NOMO-1 (cell line): ENCODE results near the gene RNU1-3.
"Not testable (repeated sequence)": the region's sequence is repeated elsewhere in the genome, so short reads cannot be mapped to it uniquely, and the experiment has no call there.

Source experiments
- DNase-seq, 2 experiments: peaks; one replicate each; lab custom pipeline; 2025; ENCODE audit not compliant: unreplicated experiment in 2 of 2; lab: John Stamatoyannopoulos, UW

Gene RNU1-3

DNA sequence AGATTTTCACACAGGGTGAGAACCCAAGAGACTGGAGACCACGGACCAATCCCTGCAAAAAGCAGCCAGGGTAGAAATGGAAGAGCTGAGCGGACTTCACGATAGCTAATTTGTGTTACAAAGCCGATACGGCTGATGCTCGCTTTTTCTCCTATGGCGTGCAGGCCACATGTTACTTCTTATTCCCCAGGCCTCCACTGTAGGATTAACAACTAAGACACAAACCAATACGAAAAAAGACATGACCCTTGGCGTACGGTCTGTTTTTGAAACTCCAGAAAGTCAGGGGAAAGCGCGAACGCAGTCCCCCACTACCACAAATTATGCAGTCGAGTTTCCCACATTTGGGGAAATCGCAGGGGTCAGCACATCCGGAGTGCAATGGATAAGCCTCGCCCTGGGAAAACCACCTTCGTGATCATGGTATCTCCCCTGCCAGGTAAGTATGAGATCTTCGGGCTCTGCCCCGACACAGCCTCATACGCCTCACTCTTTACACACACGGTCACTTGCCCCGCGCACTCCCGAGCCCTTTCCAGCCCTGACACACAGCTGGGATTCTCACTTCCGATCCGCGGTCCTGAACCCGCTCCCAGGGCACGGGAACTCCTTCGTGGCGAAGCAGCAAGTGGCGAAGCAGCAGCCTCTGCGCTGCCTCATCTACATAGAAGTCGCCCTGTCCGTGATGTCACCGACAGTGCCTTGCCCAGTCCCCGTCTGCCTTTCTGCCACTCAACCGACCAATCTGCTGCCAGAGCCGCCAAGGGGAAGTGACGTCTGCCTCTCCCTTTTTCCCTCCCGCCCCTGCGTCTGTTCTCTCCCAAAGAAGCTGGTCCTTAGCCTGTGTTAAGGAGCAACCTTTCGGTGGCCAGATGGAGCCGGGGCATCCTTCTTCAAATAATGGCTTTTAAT lies at the start of gene RNU1-3:
Gene RNU1-3 (minus strand): TSS at position 447 of the 912 bp plus-strand sequence.
- DNase-seq = not testable (repeated sequence)

DNA sequence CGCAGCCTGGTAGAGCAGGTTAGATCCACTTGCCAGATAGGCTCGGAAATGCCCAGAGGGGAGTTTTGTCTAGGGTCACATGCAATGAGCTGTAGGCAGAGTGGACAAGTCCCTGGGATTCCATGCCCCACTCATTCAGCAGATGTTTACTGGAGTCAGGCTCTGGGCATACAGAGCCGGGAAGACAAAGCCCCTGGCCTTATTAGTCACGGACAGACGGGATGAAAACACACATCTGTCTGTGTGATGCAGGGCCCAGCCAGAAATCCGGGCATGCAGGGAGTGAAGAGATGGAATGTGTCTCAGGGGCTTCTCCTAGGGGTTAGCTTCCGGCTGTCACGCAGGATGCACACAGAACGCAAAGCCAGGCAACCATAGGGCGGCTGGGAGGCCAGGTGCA lies 46.7 kb upstream of the RNU1-3 start:
- not testable (repeated sequence) for DNase-seq

DNA sequence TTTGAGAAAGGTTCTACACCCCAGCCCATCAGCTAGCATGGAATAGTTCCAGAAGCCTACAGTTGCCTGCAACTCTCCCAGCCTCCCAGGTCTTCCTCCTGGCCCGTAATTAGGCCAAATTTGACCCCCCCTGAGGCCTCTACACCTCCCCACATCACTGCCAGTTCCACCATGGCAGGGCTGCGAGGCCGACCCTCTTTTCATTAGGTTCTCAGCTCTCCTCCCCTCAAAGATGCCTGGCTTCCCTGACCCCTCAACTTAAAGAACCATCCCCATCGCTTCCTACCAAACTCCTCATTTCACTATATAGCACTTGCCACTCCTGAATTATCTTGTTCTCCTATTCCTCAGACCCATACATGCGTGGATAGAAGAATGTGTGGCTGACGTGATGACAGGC lies 46.2 kb upstream of the RNU1-3 start:
- DNase-seq = not testable (repeated sequence)

DNA sequence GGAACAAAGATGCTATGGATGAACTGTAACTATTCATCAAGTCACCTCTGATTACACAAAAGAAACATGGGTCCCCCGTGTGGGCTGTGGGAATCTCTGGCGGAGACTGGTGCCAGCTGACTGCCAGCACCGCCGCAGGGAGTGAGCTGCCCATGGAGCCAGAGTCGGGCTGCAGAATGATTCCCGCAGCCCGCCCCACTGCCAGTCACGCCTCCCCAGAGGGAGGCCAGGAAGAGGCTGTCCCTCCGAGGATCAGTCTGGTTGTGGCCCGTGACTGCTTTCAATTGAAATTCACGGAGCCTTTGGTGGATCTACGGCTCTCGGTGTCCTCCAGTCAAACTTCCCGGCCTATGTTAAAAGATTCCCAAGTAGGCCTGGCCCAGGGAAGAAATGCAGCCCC lies 45.8 kb upstream of the RNU1-3 start:
- DNase-seq = not testable (repeated sequence)

DNA sequence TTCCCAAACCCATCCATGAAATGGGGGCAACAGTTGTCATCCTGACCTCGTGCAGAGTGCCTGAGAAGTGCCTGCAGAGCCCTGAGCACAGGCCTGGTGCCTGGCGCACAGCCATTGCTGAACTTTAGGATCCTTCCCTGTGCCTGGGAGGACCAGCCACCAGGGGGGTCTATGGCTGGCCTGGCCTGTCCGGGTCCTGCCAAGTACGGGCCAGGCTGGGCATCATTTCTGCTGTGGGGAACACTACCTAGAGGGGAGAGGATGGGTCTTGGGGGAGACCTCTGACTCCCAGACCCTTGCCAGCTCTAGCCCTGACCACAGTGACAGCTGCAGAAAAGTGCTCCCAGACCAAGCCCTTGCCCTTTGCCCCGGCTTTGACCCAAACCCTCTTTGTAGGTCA lies 45.4 kb upstream of the RNU1-3 start:
- not testable (repeated sequence) for DNase-seq

DNA sequence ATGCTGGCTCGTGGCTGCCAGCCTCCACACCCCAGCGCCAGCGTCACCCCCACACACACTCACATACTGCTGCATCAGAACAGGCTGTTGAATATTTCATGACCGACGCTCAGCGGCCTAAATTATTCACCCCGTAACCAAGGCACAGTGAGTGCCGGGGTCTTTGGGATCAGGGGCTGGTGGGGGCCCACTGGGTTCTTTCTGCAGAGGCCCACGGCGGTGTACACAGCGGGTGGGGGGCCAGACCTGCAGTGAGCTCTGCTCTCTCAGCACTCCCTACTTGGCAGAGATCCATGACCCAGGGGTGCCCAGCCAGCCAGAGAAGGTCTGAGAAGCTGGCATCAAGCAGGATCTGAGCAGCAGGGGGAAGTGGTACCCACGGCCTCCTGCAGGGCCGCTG lies 43.9 kb upstream of the RNU1-3 start:
- DNase-seq = not testable (repeated sequence)

DNA sequence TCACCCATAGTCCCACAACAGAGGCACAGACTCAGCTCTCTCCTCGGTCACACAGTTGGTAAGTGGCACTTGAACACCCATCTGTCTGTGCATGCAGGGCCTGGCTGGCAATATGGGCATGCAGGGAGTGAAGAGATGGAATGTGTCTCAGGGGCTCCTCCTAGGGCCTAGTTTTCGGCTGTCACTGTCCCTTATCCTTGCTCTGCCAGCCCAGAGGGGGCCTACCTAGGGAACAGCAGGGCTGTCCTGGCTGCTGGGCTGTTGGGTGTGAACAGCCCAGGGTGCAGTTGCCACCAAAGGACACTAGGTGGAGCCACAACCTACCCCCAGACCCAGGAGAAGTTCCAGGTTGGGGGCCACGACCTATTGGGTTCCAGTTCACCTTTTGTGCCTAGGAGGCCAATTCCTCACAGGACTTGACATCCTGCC lies 42.9 kb upstream of the RNU1-3 start:
- DNase-seq = not testable (repeated sequence)

DNA sequence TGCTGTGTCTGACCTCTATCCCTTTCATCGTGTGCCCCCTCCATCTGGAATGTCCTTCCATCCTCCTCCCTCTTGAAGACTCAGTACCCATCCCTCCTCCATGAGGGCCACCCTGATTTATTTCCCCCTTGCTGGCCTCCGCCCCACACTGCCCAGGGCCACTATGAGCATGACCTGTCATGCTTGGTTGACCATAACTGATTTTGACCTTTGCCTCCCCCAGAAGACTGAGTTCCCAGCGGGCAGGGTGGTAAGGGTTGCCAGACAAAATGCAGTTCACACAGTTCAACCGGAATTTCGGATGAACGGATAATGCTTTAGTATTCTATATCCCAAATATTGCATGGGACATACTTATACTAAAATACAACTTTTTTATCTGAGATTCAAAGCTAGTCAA lies 42.0 kb upstream of the RNU1-3 start:
- DNase-seq = not testable (repeated sequence)

DNA sequence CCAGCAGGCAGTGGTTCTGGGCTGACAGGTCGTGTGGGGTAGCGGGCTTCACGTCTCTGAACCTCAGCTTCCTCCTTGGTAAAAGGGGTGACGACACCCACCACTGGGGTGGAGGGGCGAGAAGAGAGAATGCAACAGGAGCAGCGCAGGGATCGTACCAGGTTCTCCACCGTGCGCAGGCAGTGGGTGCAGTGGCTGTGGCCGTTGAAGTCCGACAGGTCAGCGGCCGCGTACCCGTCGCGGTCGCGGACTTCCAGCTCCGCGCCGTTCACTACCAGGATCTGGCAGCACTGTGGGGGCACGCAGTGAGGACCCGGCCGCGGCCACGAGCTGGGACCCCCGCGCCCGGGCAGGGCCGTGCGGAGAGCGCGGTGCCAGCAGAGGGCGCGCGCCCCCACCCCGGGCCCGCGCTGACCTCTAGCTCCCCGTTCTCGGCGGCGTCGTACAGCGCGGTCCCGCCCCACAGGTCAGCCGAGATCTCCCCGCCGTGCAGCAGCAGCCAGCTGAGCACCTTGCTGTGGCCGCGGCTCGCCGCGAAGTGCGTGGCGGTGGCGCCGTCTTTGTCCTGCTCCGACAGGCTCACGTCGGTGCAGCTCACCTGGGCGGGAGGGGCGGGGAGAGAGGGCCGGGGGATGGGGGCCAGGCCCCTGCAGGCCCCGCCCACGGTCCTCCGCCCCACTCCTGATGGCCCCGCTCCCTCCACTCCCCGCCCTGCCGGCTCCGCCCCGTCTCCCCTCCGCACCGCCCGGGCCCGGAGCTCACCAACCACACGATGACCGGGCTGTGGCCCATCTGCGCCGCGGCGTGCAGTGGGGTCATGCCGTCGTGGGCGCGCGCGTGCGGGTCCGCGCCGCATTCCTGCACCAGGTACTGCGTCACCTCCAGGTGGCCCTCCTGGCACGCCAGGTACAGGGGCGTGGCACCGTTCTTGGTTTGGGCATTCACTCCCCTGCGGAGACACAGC lies 40.7 kb upstream of the RNU1-3 start:
- not testable (repeated sequence) for DNase-seq

DNA sequence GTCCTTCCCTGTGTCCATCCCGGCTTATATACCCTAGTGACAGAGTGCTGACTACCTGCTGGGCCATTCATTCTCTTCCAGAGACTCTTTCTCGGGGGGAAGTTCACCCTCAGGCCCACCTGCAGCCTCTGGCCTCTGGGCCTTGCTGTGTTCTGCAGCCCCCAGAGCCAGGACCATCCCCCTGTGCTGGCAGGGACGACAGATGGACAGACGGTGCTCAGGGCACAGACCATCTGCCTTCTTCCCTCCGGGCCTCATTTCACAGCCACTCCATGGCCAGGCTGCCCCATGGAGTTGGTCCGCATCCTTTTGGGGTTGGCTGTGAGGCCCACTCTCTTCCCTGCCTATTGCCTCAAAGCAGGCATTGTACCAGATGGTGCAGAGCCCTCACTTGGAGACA lies 39.6 kb upstream of the RNU1-3 start:
- not testable (repeated sequence) for DNase-seq

DNA sequence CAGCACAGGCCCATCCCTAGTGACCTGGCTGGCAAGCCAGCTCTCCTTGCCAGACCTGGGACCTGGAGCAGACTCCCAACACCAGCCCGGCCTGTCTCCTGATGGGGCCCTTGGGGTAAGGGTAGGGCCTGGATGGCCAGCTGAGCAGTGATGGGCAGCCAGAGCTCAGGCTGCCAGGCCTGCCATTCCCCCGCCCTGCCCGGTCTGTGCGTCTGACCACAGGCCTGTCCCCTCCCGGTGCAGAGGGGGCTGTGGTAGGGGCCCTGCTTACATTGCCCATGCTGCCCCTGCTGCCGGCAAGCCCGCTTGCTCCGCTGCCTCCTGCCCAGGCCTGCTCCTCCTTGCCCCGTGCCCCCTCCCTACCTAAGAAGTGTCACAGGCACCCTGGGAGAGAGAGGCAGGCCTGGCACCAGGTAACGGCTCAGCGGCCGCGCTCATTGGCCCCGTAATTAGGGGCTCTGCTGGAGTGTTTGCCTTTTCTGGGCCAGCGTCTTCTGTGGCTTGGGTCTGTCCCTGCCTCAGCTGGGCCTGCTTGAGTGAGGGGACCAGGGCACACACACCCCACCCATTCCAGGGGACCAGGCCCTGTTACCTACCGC lies 37.9 kb upstream of the RNU1-3 start:
- DNase-seq = not testable (repeated sequence)

DNA sequence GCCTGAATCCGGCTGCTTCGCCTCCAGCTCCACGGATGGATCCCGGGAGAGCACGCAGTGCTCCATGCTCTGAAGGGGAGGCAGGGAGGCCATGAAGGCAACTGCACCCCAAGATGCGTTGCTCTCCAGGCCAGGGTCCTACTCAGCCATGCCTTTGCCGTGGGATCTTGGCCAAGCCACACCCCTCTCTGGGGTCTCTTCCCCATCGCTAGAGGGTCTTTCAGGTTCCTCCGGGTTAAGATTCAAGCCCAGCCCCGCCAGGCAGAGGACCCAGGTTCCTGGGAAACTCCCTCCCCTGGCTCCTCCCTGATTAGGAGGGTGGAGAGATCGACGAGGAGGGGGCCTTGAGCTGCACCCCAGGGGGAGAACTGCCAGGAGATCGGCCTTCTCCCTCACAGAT lies 37.3 kb upstream of the RNU1-3 start:
- not testable (repeated sequence) for DNase-seq

DNA sequence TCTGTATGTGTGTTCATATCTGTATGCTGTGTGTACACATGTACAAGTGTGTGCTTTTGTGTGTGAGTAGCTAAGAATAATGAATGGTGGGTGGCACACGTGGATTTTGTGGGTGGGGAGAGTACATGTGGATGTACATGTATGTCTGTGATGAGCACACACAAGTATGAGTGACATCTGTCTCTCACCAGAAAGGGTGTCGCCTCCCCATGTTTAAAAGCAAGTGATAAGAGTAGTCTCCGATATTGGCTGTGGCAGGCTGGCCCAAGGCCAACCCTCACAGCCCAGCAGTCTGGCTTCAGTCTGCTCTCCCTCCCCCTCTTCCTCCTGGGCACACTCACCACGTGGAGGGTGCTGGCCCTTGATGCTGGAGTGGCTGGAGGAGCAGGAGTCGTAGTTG lies 36.9 kb upstream of the RNU1-3 start:
- not testable (repeated sequence) for DNase-seq

DNA sequence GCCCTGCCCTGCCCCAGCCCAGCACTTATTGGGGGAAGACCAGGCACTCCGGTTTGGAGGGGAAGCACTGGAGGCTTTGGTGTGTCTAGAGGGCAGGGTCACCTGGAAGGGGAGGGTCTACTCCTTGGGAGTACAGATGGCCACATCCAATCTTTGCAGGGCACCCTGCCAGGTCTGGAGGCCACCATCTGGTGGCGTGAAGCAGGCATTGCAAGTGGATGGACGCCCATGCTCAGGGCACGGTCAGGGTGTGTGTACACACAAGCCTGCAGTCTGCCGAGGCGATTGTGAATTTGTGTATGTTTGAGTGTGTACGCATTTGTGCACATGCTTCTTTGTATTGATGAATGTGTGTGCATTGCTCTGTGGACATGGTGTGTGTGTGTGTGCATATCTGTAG lies 36.4 kb upstream of the RNU1-3 start:
- DNase-seq = not testable (repeated sequence)

DNA sequence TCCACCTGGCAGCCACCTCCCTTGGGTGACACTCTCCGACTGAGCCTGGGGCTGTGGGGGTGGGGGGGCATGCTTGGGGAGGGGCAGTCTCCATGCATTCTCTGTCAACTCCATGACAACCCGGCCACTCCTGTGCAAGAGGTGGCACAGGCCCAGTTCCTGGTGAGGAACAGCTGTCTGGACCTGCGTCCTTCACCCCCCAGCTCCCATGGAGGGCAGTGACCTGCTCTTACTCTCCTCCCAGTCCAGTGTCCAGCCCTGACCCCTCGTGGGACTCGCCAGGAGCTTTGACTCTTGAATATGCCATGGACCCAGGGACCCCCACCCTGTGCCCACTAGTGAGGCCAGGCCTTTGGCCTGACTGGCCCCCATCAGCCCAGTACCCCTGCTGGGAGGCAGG lies 35.5 kb upstream of the RNU1-3 start:
- not testable (repeated sequence) for DNase-seq

DNA sequence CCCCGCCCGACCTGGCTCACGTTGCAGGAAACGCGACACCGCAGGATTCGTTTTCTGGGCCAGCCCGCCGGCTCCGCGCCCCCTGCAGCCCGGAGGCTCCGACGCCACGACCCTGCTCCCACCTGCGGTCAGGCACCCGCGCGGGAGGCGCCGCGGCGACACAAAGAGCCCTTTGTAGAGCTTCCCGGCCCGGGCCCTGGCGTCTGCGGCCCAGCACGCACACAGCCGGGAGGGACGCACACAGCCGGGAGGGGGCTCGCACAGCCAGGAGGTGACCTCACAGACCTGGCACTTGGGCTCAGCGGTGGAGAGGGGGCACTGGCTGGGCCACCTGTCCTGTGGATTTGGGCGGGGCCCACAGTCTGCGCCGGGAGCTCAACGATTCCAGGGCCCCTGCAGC lies 34.4 kb upstream of the RNU1-3 start:
- DNase-seq = not testable (repeated sequence)

DNA sequence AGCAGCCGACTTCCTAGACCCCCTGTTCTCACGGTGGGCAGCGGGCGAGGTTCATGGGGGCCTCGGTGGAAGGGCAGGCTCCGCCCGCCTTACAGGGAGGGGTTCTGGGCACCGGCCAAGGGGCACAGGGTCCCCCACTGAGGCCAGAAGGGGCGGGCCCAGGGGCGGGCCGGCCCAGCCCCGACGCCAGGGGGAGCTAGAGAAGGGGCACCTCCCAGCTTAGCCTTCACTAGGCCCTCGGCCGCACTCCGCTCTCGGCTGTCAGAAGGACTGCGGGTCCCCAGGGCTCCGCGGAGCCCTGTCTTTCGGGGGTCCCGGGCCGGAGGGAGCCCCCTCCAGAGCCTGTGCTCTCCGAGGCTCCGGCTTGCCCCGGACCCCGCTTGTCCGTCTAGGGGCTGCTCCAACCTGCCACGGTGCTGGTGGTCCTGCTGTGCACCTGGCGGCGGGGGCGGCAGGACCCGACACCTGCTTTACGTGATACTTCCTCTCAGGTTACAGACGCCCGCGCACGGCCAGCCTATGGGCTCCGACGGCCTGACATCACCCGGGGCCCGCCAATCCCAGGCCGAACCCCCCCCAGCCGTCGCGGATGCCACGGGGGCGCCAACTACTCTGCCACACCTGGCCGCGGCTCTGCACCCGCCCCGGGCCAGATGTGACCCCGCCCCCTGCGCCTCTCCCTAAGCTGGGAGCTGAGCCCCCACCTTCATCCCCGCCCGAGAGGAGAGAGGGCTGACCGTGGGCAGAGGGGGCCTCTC lies 33.6 kb upstream of the RNU1-3 start:
- DNase-seq = not testable (repeated sequence)

DNA sequence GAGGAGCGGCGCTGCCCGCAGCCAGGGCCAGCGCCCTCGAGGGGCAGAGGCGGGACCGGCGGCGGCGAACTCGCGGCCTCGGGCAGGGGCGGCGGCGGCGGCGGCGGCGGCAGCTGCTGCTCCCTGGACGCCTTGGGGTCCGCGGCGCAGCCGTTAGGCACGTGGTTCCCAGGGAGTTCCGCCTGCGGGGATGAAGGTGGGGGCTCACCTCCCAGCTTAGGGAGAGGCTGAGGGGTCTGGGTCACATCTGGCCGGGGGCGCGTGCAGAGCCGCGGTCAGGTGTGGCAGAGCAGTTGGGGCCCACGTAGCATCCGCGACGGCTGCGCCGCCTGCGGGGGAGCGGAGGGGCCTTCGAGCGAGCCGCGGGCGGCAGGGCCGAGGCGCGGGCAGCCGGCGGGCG lies 32.7 kb upstream of the RNU1-3 start:
- DNase-seq = not testable (repeated sequence)

DNA sequence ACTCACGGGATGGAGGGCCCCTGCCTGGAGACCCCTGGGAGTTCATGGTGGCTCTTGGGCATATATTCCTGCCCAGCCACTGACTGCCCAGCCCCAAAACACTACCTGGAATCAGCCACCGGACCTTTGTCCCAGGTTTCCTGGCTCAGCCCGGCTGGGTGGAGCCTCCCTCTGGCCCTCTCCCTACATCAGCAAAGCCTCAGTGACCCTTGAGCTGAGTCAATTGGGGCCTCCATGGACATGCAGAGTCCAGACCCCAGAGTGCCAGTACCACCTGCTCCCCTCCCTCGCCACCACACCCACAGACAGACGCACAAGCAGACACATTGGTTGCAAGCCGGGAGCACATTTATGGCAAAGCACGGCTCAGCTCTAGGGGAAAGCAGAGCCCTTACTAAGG lies 30.4 kb upstream of the RNU1-3 start:
- not testable (repeated sequence) for DNase-seq

DNA sequence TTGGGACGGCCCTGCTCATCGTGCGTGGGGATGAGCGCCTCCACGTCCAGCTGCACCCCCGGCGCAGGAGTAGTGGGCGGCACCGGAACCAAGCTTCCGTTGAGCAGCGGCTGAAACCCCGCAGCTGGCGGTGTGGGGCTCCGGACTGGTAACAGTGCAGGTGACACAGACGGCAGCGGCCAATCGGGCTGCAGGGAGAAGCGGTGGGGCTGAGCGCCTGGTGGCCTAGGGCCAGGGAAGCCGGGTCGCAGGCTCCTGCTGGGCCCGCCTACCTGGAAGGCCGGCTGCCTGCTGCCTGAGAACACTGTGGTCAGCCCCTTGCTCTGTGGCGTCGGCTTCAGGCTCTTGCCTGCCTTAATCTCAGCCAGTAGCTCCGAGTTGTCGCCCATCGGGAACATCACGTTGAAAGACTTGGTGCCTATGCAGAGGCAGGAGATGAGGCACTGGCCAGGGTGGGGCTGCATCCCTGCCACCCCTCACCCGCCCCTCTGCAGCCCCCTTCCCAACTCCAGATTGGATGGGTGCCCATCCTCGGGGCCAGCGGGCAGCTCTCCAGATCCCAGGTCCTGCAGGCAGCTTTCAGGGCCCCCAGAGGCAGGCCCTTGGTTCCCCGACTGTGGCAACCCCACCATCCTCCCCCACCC lies 29.9 kb upstream of the RNU1-3 start:
- DNase-seq = not testable (repeated sequence)
